HG03442 (cell line): Measurements from ENCODE around the gene LYRM4.

Experiments used
- ATAC-seq: cut with Tn5 transposase; IDR thresholded peaks from one replicate; pipeline ENCODE4 v1.9.1; 2021; ENCODE audit warnings: mild to moderate bottlenecking, moderate library complexity; ENCODE audit not compliant: unreplicated experiment

LYRM4 gene

DNA sequence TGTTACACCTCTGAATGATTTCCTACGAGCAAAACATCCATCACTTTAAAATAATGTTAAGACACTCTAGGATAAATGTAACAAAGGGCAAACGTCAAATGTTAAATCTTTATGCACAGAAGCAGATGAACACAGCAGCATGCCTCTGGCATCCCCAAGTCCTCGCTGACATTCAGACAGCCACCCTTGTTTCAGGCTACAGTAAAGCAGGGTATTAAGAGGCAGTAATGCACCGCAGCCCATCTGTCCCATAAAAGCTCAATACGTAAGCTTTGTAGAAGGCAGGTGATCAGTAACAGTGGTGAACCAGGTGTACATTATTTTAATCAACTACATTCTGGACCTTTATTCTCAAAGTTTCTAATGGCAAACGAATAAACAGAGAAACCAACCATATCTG, 110.9 kb downstream of the LYRM4 start:
- no peak for ATAC-seq

GRCh38 chr6:5149159-5149704, 111.5 kb downstream of the LYRM4 start:
- ATAC-seq = no peak

DNA sequence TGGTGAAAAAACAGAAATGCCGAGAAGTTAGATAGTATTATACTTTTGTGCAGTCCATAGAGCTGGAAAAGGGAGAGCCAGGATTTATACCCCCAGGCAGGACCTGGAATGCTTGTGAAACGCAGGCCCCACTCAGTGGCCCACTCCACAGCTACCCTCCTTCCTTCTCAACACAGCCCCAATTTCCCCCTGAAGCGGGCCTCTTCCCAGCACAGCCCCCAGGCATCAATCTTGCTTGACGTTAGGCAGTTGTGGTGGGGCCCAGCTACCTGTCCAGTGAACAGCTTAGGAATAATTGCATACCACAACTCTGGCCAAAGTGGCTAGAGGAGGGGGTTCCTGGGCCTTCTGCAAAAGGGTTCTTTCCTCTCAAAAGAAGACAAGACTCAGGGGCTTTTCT, 114.4 kb downstream of the LYRM4 start:
- no peak for ATAC-seq

DNA sequence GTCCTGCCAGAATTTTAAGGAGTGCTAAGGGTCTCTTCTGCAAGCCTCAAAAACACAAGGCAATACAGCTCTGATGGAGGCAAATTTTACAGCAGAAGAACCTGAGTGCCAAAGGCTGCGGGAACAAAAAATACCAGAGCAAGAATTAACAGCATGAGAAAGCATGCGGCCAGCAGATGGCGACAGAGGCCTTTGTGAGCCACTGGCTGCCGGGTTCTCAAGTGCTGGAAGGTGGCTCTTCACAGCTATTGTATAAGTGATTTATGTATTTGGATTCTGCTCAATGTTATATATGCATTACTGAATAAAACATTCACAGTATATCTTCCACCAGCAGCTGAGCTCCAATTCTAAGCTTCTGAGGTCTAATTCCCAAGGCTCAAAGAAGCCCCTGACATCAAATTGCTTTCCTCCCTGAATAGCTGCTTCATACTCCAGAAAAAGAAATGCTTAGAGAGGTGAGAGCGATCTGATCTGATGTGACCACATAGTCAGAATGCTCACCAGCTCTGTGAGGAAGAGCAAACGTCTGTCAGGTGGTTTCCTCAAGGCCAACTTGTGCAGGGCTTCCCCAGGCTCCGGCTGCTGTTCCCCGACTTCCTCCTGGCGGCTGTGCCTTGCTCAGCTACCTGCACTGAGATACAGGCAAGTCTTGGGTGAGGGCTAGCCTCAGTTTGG, 117.0 kb downstream of the LYRM4 start:
- ATAC-seq = no peak

GRCh38 chr6:5142915-5143314, 117.8 kb downstream of the LYRM4 start:
- no peak for ATAC-seq

DNA sequence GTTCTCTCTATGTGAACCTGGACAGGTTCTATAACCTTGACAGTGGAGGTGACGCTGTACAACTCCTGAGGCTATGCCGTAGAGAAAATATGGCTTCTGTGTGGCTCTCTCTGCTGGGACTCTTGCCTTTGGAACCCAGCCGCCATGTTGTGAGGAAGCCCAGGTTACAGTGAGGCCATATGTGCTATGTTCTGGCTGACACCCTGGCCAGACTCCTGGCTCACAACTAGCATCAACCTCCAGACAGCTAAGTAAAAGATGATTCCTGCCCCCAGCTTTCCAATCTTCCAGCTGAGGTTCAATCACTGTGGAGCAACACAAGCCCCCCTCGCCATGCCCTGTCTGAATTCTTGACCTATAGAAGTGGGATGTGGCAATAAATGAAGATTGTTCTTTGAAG, 118.6 kb downstream of the LYRM4 start:
- no peak for ATAC-seq

- ATAC-seq = no peak
Observed at GRCh38 chr6:5141046-5141445, 119.7 kb downstream of the LYRM4 start.

DNA sequence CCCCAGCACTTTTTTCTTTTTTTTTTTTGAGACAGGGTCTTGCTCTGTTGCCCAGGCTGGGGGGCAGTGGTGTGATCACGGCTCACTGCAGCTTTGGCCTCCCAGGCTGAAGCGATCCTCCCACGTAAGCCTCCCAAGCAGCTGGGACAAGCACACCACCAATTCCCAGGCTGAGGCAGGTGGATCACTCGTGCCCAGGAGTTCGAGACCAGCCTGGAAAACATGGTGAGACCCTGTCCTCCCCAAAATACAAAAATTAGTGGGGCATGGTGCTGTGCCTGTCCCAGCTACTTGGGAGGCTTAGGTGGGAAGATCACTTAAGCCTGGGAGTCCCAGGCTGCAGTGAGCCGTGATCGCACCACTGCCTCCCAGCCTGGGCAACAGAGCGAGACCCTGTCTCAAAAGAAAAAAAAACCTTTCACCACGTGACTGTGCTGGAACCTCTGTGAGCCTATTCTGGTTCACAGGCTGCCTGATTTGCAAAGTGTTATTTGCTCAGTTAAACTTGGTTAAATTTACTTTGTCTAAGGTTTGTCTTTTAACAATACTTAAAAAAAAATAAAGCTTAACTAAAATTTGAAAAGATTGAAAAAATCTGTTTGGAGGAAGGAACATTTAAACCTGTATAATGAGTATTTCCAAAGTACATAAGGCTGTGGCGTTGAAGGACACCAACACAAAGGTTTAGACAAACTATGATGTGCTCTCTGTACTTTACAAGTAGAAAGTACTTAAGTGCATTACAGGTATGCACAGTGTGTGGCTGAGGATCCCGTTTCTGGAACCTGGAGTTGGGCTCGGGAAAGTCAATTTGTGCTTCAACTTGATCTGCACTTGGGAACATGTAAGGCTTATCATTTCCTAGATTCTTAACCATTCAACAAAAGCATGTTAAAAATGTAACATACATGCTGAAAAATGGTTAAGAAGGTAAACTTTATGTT, 120.7 kb downstream of the LYRM4 start:
- no peak for ATAC-seq

DNA sequence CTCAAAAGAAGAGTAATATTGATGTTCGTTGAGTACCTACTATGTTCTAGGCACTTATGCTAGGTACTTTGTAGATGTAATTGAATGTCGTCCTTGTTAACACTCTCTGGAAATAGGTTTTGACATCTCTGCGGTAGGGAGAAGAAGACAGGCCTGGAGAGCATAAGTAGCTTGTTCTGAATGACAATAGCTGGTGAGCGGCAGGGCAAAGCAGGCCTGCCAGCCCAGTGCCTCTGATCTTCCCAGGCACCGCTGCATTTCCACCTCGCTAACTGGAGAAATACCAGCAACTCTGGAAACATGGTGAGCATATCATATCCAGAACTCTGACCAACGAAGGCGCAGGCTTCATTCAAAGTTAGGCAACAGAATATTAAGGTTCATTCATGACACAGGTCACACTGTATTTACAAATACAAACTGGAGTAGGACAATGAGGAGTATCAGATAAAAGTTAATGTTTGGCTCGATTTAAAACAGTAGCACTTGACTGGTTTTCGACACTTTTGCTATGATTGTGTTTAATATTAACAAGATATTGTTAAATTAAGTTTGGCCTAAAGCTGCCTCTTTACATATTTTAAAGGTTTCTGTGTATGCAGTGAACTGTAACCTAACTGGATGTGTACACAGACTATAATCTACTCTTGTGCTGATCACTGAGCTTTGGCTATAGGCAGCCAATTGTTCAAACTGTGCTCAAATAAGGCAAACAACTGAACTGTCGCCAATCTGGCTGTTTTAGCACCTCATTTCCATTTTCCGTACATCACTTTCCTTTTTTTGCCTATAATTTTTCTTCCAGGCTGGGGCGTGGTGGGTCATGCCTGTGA, 121.5 kb downstream of the LYRM4 start:
- ATAC-seq = no peak

DNA sequence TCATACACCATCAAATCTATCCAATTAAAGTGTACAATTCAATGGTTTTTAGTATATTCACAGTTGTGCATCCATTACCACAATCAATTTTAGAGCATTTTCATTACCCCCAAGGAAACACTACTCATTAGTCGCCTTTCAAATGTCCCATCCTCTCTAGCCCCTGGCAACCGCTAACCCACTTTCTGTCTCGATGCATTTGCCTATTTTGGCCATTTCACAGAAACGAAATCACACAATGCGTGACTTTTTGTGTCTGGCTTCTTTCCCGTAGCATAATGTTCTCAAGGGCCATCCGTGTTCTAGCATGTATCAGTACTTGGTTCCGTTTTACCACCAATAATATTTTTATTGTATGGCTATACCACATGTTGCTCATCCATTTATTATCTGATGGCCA, 123.9 kb downstream of the LYRM4 start:
- ATAC-seq = no peak

DNA sequence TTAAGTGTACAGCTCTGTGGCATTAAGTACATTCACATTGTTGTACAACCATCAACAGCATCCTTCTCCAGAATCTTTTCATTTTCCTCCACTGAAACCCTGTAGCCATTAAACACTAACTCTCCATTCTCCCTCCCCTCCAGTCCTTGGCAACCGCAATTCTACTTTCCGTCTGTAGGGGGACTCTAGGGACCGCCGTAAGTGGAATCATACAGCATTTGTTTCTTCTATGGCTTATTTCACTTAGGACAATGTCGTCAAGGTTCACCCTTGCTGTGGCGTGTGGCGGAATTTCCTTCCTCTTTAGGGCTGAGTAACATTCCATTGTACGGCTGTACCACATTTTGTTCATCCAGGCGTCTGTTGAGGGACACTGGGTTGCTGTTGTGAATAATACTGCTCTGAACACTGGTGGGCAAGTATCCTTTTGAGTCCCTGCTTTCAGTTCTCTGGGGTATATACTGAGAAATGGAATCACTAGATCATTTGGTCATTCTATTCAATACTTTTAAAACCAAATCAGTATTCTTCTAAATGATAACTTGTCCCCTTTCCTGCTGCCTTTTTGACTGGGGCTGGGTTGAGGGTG, 124.9 kb downstream of the LYRM4 start:
- no peak for ATAC-seq

GRCh38 chr6:5133943-5134342, 126.8 kb downstream of the LYRM4 start:
- ATAC-seq = no peak

- ATAC-seq = peak; percentile 77
Observed at GRCh38 chr6:5132731-5133130, 128.0 kb downstream of the LYRM4 start.

DNA sequence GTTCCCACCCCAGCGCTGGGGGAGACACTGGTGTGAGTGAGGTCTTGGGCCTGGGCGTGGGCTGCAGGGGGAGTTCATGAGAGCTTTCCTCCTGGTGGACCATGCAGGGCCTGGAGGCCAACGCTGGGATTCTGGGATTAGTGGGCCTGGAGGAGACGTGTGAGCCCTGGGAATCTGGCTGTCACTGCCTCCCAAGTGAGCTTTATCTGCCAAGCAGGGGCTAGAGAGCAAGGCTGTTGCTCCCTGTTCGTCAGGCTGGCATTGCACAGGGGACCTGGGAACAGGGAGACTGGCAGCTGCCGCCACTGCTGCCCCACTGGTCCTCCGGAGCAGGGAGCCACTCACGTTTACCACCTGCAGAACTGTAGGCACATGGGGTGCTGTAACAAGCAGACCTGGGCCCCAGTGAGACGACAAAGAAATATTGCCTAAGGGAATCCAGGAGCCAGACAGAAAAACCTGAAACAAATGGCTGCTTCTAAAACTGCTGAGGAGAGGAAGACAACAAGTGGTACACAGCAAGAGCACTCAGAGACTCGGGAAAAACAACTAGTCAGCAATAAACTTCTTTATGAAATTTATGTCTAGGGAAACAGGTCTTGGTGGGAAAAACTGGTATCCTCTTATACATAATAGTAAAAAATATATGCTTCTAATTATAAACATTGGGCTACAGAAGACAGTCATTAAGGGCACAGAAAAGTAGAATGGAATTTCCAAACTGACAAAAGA, 130.4 kb downstream of the LYRM4 start:
- no peak for ATAC-seq

DNA sequence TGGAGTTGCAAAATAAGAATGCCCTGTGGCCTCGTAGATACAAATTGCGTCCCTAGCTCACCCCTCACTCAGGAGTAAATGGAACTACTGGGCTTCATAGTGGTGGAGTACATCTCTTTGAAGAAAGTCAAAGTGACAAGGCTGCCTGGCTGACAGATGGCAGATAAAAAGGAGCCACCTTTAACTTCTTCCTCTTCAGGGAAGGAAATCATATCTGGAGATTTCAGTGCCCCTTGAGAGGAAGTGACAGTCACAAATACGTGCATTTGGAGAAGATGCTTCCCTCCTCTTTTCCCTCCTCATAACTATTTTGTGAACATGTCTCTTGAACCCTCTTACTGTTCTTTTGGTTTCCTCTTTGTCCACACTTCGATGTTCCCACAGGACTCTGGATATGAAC, 132.4 kb downstream of the LYRM4 start:
- no peak for ATAC-seq

DNA sequence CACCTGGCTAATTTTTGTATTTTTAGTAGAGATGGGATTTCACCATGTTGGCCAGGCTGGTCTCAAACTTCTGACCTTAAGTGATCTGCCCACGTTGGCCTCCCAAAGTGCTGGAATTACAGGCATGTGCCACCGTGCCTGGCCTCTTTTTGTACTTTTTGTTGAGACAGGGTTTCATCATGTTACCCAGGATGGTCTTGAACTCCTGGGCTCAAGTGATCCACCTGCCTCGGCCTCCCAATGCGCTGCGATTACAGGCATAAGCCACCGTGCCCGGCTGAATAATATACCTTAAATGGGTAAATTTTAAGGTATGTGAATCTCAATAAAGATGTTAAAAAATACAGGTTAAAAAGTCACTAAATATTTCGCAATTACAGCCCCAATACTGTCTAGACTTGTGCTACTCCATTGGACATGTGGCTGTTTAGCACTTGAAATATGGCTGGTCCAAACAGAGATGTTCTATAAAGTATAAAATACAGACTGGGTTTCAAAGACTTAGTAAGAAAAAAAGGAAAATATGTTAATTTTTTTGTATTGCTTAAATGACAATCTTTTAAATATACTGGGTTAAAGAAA, 133.6 kb downstream of the LYRM4 start:
- ATAC-seq = no peak

DNA sequence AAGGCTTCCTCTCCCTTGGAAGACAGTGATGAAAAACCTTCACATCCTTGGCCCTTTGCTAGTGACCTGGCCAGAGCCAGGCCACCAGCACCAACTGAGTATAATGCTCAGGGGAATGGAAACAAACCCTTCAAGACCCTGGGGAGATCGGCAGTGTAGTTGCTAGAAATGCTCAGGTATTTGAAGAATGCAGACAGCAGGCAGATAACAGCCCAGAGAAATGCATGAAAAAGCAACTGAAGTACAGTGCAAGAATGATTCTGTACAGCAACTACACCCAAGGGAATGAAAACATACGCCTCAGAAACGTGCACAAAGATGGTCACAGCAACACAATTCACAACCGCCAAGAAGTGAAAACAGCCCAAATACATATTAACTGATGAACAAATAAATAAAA, 134.5 kb downstream of the LYRM4 start:
- no peak for ATAC-seq

GRCh38 chr6:5125152-5126006, 135.4 kb downstream of the LYRM4 start:
- no peak for ATAC-seq

DNA sequence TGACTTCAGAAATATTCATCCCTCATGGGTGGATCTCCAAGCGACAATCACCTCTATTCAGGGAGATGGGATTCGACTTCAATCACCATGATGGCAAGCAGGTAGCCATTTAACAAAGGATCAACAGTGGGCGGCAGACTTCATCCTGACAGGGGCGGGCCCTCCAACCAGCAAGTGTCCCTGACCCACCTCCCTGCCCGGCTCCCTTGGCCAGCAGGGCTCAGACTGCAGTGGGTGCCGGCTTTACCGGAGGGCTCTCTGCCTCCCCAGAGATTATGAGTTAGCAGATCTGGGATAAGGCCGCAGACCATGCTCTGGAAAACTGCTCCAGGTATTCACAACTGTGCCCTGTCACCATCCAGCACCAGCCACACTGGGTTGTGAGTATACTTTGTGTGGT, 136.2 kb downstream of the LYRM4 start:
- ATAC-seq = no peak
